GM12873 (cell line): ENCODE results near the gene ENTREP1.

Experiments
- TF ChIP-seq, protein P1 (sequence below): IDR thresholded peaks from 2 replicates; pipeline ENCODE4 v1.5.1; 2012; ENCODE audit warnings: low read depth, mild to moderate bottlenecking, moderate library complexity, low read length, control low read depth; ENCODE audit not compliant: insufficient read depth; ENCODE audit errors: missing control alignments

ENTREP1 gene

DNA sequence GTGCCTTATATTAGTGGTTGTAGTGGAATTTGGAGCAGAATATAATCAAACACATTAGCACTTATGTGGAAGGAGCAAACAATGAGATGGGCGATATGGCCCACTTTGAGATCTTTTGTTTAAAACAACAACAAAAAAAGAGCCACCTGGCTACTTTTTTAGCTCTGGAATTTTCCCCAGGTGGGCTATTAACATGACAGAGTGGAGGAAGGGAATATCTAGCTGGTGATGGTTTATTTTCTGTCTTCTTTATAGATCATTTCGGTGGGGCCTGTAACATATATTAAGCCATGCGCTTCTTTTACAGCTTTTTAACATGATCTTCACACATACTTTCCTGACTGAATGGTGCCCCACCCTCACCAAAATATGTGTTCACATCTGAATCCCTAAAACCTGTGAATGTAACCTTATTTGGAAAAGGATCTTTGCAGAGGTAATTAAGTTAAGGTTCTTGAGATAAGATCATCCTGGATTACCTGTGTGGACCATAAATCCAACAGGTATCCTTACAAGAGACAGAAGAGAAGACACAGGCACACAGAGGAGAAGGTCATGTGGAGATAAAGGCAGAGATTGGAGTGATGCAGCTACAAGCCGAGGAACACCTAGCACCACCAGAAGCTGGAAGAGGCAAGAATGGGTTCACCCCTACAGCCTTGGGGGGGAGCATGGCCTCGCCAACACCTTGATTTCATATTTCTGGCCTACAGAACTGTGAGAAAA is 16.6 kb upstream of the ENTREP1 start:
- TF ChIP-seq, protein P1, sequence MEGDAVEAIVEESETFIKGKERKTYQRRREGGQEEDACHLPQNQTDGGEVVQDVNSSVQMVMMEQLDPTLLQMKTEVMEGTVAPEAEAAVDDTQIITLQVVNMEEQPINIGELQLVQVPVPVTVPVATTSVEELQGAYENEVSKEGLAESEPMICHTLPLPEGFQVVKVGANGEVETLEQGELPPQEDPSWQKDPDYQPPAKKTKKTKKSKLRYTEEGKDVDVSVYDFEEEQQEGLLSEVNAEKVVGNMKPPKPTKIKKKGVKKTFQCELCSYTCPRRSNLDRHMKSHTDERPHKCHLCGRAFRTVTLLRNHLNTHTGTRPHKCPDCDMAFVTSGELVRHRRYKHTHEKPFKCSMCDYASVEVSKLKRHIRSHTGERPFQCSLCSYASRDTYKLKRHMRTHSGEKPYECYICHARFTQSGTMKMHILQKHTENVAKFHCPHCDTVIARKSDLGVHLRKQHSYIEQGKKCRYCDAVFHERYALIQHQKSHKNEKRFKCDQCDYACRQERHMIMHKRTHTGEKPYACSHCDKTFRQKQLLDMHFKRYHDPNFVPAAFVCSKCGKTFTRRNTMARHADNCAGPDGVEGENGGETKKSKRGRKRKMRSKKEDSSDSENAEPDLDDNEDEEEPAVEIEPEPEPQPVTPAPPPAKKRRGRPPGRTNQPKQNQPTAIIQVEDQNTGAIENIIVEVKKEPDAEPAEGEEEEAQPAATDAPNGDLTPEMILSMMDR = no peak

DNA sequence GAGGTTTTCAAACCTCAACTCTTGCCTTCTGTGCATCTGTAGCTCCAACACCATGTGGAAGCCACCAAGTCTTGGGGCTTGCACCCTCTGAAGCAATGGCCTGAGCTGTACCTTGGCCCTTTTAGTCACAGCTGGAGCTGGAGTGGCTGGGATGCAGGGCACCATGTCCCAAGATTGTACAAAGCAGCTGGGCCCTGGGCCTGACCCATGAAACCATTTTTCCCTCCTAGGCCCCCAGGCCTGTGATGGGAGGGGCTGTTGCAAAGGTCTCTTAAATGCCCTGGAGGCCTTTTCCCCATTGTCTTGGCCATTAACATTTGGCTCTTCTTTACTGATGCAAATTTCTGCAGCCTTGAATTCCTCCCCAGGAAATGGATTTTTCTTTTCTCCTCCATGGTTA is 11.8 kb upstream of the ENTREP1 start:
- TF ChIP-seq, protein P1 = no peak

DNA sequence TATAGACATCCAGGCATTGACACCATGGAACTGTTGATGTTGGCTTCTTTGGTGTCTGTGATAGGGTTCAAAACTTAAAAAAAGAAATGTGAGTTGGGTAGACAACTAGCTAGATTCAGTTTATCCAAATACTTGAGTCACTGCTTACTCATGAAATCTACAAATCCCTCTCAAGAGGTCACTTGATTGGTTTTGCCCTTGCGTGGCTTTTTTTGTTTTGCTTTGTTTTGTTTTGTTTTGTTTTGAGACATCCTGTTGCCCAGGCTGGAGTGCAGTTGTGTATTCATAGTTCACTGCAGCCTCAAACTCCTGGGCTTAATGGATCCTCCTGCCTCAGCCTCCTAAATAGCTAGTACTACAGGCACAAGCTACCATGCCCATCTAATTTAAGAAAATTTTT is 10.5 kb upstream of the ENTREP1 start:
- TF ChIP-seq, protein P1 = no peak

DNA sequence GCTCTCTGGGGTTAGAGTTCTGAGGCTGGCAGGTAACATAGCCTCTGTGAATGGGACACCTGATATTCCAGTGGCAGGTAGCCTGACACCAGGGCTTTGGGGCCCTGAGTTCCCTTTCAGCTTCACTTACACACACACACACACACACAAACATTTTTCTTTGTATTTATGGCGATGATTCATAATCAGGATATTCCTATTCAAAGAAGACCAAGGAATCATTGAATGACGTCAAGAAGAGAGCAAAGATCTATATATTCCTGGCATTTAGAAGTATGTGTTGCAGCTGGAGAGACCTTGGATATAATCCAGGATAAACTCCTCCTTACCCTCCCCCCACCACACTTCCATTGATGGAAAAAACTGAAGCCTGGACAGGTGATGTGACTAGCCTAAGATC is 7.9 kb upstream of the ENTREP1 start:
- TF ChIP-seq, protein P1 = no peak

DNA sequence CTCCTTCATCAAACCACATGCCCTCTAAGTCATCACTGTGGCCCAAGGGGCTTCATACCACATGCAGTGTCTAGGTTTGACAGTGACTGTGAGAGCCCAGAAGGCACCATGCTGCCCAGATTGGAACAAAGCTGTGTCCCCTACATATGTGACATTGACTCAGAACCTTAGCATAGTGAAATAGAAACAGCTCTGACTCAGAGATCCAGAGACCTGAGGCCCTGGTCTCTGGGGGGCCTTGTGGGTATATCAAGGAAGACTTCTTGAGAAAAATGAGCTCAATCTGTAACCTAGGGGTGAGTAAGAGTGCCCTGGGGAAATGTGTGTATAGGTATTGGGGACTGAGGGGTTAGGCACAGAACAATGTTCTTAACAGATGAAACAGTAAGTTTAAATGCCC is 7.1 kb upstream of the ENTREP1 start:
- TF ChIP-seq, protein P1 = no peak

GRCh38 chr9:69319324-69320025 is 5.5 kb upstream of the ENTREP1 start:
- TF ChIP-seq, protein P1 = no peak

DNA sequence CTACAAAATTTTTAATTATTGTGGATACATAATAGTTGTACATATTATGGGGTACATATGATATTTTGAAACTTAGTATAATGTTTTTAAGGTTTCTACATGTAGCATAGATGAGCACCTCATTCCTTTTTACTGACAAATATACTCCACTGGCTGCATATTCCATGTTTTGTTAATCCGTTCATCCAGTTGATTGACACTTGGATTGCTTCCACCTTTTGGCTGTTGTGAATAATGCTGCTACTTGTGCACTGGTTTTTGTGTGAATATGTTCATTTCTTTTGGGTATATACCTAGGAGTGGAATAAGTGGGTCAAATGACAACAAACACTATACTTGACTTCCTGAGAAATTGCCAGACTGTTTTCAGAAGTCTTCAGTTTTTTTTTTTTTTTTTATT is 2.8 kb upstream of the ENTREP1 start:
- TF ChIP-seq, protein P1 = no peak
